ENCODE measurements around the gene DMD. TPM values are rescaled to one million over a fixed set of nuclear protein-coding genes. Genes with fewer than 3 reads are reported as not detected.
A peak's percentile ranks its signal among the peaks of the same experiment; 100 is the strongest.

DMD gene
- total and polyA plus RNA-seq, 2 donors (not counting 1 experiment from before 2014, with no cell fraction given), result 2.0 to 51.8 TPM

DNA sequence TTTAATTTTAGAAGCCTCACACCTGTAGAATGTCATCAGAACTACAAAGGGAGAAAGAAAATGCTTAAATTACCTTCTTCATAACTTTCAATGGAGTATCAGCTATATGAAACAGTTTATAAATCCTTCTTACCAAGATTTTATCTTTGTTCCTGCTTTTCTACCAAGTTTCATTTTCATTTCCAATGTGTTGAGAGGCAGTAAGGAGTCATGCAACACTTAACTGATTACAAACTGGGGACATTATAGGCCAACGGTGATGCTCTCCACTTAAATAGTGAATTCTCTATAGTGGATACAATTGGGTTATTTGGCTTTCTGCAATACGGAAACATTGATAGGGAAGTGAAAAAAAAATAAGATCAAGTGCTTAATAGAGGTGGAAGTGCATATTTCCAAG, 1994.3 kb downstream of the DMD start:
- Mint-ChIP-seq H3K4me3 (peak overlapping the region; percentile 7), H3K9me3 (ENCODE audit: insufficient read depth) (no peaks in the 10 kb centered on the region), H3K4me1 (peaks cover 11% of the 10 kb centered on the region), H3K27me3 (no peaks in the 10 kb centered on the region), H3K27ac (no peak overlapping the region)
- ATAC-seq (ENCODE audit: low read depth), result no peak
- Histone ChIP-seq H3K27me3 (replicated peaks in 1 of 4; ENCODE audit: control extremely low read depth in 1 of 4, control insufficient read depth in 3 of 4, insufficient read depth in 4 of 4, low read length in 3 of 4) (no peaks in the 10 kb centered on the region), H3K9ac (ENCODE audit: low read length) (no peak overlapping the region), H3K4me1 (ENCODE audit: control insufficient read depth in 2 of 2, insufficient read depth in 2 of 2, low read length in 2 of 2) (peaks cover 0 to 5% of the 10 kb centered on the region in 2 donors), H3K79me2 (ENCODE audit: control insufficient read depth, insufficient read depth, low read length) (no peaks in the 10 kb centered on the region), H3K36me3 (replicated peaks in 1 of 2; ENCODE audit: control extremely low read depth in 1 of 2, control insufficient read depth in 1 of 2, extremely low read depth in 1 of 2, insufficient read depth in 2 of 2, low read length in 1 of 2) (no peaks in the 10 kb centered on the region), H3K4me2 (replicated peaks; ENCODE audit: low read depth, low read length, poor library complexity, severe bottlenecking) (peak overlapping the region; percentile 4), H3K9me3 (ENCODE audit: control extremely low read depth in 1 of 3, control insufficient read depth in 2 of 3, insufficient read depth in 1 of 3, low read length in 2 of 3) (no peaks in the 10 kb centered on the region), H2AFZ (ENCODE audit: insufficient read depth, low read depth, low read length, poor library complexity, severe bottlenecking) (no peak overlapping the region), H3K27ac (ENCODE audit: low read length in 2 of 2) (no peak overlapping the region), H4K20me1 (ENCODE audit: control insufficient read depth, insufficient read depth, low read length, poor library complexity, severe bottlenecking) (no peaks in the 10 kb centered on the region), H3K4me3 (ENCODE audit: control extremely low read depth in 1 of 5, extremely low read depth in 1 of 5, insufficient read depth in 1 of 5, low read depth in 2 of 5, low read length in 4 of 5) (no peak overlapping the region)
- POLR2A ChIA-PET, result no interaction called here
- no CpG with 5 or more reads among the region's 2 CpGs for WGBS (ENCODE audit: insufficient coverage)
- no peak for DNase-seq
- TF ChIP-seq, protein P1, sequence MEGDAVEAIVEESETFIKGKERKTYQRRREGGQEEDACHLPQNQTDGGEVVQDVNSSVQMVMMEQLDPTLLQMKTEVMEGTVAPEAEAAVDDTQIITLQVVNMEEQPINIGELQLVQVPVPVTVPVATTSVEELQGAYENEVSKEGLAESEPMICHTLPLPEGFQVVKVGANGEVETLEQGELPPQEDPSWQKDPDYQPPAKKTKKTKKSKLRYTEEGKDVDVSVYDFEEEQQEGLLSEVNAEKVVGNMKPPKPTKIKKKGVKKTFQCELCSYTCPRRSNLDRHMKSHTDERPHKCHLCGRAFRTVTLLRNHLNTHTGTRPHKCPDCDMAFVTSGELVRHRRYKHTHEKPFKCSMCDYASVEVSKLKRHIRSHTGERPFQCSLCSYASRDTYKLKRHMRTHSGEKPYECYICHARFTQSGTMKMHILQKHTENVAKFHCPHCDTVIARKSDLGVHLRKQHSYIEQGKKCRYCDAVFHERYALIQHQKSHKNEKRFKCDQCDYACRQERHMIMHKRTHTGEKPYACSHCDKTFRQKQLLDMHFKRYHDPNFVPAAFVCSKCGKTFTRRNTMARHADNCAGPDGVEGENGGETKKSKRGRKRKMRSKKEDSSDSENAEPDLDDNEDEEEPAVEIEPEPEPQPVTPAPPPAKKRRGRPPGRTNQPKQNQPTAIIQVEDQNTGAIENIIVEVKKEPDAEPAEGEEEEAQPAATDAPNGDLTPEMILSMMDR (IDR thresholded peaks at IDR 0.05), result no peak
- TF ChIP-seq EZH2 (IDR thresholded peaks at IDR 0.05; ENCODE audit: borderline replicate concordance, insufficient read depth, low read depth, low read length, poor library complexity, severe bottlenecking), result no peak
- intact Hi-C loops (cut with micrococcal nuclease), result no loop called here
- CTCF ChIA-PET, result interaction anchor here (0.7 to 2.3 kb wide), 3 partner anchors 74 to 180 kb away, joined by 3 to 7 read pairs (median 7); no protein-coding TSS in a partner anchor

- Histone ChIP-seq H3K4me1 (ENCODE audit: control insufficient read depth in 2 of 2, insufficient read depth in 2 of 2, low read length in 2 of 2) (peaks cover 0 to 5% of the 10 kb centered on the region in 2 donors), H3K27ac (ENCODE audit: low read length in 2 of 2) (no peak overlapping the region), H3K9ac (ENCODE audit: low read length) (no peak overlapping the region), H3K79me2 (ENCODE audit: control insufficient read depth, insufficient read depth, low read length) (no peaks in the 10 kb centered on the region), H3K4me3 (ENCODE audit: control extremely low read depth in 1 of 5, extremely low read depth in 1 of 5, insufficient read depth in 1 of 5, low read depth in 2 of 5, low read length in 4 of 5) (no peak overlapping the region), H3K27me3 (replicated peaks in 1 of 4; ENCODE audit: control extremely low read depth in 1 of 4, control insufficient read depth in 3 of 4, insufficient read depth in 4 of 4, low read length in 3 of 4) (no peaks in the 10 kb centered on the region), H4K20me1 (ENCODE audit: control insufficient read depth, insufficient read depth, low read length, poor library complexity, severe bottlenecking) (no peaks in the 10 kb centered on the region), H2AFZ (ENCODE audit: insufficient read depth, low read depth, low read length, poor library complexity, severe bottlenecking) (no peak overlapping the region), H3K36me3 (replicated peaks in 1 of 2; ENCODE audit: control extremely low read depth in 1 of 2, control insufficient read depth in 1 of 2, extremely low read depth in 1 of 2, insufficient read depth in 2 of 2, low read length in 1 of 2) (no peaks in the 10 kb centered on the region), H3K9me3 (ENCODE audit: control extremely low read depth in 1 of 3, control insufficient read depth in 2 of 3, insufficient read depth in 1 of 3, low read length in 2 of 3) (no peaks in the 10 kb centered on the region), H3K4me2 (replicated peaks; ENCODE audit: low read depth, low read length, poor library complexity, severe bottlenecking) (no peak overlapping the region)
- Mint-ChIP-seq H3K9me3 (ENCODE audit: insufficient read depth) (no peaks in the 10 kb centered on the region), H3K4me1 (peaks cover 11% of the 10 kb centered on the region), H3K27ac (no peak overlapping the region), H3K27me3 (no peaks in the 10 kb centered on the region), H3K4me3 (no peak overlapping the region)
- ATAC-seq (ENCODE audit: low read depth) (no peak), DNase-seq (no peak)
- ChIA-PET POLR2A (no interaction called here), CTCF (interaction anchor here (0.8 to 6.1 kb wide), 9 partner anchors 9 to 367 kb away, joined by 3 to 109 read pairs (median 6); no protein-coding TSS in a partner anchor)
- WGBS (ENCODE audit: insufficient coverage), result no CpG with 5 or more reads among the region's 7 CpGs
- intact Hi-C loops (cut with micrococcal nuclease), result loop anchor here (2.0 kb wide), 1 partner anchor 51 kb away; no protein-coding TSS in a partner anchor
- TF ChIP-seq, protein P1 (IDR thresholded peaks at IDR 0.05), result no peak
- TF ChIP-seq EZH2 (IDR thresholded peaks at IDR 0.05; ENCODE audit: borderline replicate concordance, insufficient read depth, low read depth, low read length, poor library complexity, severe bottlenecking), result no peak
Measured at GRCh38 chrX:31215277-31215815, 1996.0 kb downstream of the DMD start.
